Keratinocyte (primary cell): ENCODE measurements around the gene OLFML2A.

Experiments
- CTCF ChIP-seq, 3 experiments: IDR thresholded peaks in 1 of 3; conservative IDR thresholded peaks in 1 of 3; optimal IDR thresholded peaks in 1 of 3; 2 replicates in 2 of 3; 3 replicates in 1 of 3; pipeline versions ENCODE3 to v1.5.1; 2011; ENCODE audit warnings: low read length in 3 of 3, mild to moderate bottlenecking in 3 of 3, moderate library complexity in 2 of 3, control low read depth in 1 of 3, inconsistent platforms in 1 of 3; ENCODE audit not compliant: insufficient read depth in 2 of 3; ENCODE audit errors: extremely low read depth in 1 of 3
- EZH2 ChIP-seq: IDR thresholded peaks from one replicate; pipeline ENCODE4 v1.6.1; 2012; ENCODE audit warnings: inconsistent platforms, mild to moderate bottlenecking, low read length, moderate library complexity

DNA sequence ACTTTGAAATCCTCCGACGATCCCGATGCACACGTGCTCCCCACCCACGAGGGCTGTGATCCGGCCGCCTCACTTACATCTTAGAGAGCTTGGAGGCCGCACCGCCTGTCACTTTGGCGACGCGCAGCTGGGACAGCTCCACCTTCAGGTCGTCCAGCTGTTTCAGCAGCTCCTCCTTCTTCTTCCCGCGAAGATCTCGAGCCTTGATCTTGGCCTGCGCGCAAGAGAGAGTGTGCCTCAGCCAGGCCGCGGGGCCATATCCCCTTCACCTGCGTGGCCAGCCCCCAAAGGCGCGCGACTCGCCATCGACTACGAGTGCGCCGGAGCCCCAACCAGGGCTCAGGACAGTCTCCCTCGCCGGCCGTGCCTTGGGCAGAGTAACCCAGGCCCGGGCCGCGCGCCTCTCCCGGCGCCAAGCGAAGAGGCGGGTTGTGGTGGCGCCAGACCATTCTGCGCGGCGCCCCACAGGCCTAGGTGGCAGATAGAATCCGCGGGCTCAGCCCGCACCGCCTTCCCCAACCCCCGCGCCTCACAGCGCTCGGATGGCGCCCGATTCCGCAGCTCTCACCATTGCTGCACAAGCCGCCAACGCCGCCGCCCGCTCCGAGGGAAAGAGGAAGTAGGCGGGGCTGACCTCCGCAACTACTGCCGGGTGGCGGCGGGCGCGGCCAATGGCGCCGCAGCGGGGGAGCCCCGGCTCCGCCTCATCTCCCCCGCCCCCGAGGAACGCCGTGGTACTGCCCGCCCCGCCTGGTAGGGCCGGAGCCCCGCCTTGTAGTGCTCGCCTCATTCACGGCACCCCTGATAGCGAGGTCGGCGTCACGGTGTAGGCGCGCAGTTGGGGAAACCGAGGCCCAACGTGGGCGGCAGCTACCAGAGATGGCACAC, 84.7 kb downstream of the OLFML2A start, which contains the start of the genes ARPC5L and RPL35:
- TF ChIP-seq CTCF (optimal IDR thresholded peaks at IDR 0.05 in 1 of 3, IDR thresholded peaks at IDR 0.05 in 1 of 3, conservative IDR thresholded peaks at IDR 0.05 in 1 of 3; ENCODE audit: extremely low read depth in 1 of 3, insufficient read depth in 2 of 3, low read length in 3 of 3) (peak in 2 of 3 experiments; percentile 23 to 31), EZH2 (no peak)
